ENCODE measurements around the gene RAMACL.
A peak's percentile ranks its signal among the peaks of the same experiment; 100 is the strongest.
"Not testable (repeated sequence)": the region's sequence is repeated elsewhere in the genome, so short reads cannot be mapped to it uniquely, and the experiment has no call there.

RAMACL gene

GRCh38 chr6:166541876-166542579 lies 44.5 kb downstream of the RAMACL start:
- in situ Hi-C loops (cut with MboI; ENCODE audit: low pct_unique_long_range_greater_than_20kb, low sequenced_read_pairs, unreplicated experiment), result no loop called here
- no peak for DNase-seq (ENCODE audit: low spot score)
- TF ChIP-seq, protein P1, sequence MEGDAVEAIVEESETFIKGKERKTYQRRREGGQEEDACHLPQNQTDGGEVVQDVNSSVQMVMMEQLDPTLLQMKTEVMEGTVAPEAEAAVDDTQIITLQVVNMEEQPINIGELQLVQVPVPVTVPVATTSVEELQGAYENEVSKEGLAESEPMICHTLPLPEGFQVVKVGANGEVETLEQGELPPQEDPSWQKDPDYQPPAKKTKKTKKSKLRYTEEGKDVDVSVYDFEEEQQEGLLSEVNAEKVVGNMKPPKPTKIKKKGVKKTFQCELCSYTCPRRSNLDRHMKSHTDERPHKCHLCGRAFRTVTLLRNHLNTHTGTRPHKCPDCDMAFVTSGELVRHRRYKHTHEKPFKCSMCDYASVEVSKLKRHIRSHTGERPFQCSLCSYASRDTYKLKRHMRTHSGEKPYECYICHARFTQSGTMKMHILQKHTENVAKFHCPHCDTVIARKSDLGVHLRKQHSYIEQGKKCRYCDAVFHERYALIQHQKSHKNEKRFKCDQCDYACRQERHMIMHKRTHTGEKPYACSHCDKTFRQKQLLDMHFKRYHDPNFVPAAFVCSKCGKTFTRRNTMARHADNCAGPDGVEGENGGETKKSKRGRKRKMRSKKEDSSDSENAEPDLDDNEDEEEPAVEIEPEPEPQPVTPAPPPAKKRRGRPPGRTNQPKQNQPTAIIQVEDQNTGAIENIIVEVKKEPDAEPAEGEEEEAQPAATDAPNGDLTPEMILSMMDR (IDR thresholded peaks at IDR 0.05; ENCODE audit: extremely low read depth, insufficient read depth, missing control alignments), result no peak

DNA sequence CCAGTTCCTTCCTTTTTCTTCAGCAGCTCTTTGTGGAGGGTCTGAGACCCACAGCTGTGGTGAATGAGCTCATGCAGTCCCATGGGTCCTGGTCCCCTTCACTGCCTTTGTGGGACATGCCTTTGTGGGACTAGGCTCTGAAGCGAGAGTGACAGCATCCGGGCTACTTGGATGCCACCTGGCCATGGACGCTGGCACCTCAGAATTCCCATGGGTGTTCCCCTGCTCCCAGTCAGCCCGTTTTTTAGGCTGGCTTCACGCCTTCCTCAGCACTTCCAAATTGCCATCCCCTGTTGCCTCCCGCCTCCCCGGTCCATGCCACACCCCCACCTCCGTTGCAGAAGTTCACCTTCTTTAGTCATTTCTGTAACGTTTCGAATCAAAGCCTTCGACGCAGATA lies 45.1 kb downstream of the RAMACL start:
- DNase-seq (ENCODE audit: low spot score), result no peak
- TF ChIP-seq, protein P1 (IDR thresholded peaks at IDR 0.05; ENCODE audit: extremely low read depth, insufficient read depth, missing control alignments), result no peak
- in situ Hi-C loops (cut with MboI; ENCODE audit: low pct_unique_long_range_greater_than_20kb, low sequenced_read_pairs, unreplicated experiment), result no loop called here

DNA sequence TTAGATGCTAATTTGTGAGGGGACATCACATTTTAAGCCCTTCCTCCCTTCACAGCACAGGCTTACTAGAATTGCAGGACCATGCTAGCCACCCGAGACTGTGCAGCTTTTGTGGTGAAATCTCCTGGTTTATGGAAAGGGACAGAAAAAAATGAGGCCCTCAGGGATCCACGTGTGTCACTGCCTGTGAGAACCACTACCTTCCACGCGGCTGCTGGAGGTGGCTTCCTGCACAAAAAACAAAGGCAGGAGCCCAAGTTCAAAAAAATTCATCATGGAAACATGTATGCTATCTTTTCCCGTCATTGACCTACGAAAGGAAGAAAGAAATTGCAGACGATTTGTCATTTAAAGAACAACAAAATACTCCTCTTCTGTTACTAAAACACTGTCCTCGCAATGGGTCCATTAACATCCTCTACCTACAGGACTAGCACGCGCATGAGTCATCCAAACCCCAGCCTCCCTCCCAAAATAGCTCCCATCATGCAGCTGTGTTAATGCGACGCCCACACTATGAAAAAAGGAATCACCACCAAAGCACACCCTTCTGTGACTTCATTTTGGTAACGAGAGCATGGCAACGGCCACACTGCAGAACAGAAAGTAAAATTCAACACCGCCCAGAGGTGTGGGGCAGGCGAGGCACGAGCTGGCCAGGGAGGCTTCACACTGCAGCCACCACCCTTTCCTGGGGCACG lies 45.7 kb downstream of the RAMACL start:
- DNase-seq (ENCODE audit: low spot score), result peak; percentile 72
- TF ChIP-seq, protein P1 (IDR thresholded peaks at IDR 0.05; ENCODE audit: extremely low read depth, insufficient read depth, missing control alignments), result no peak
- in situ Hi-C loops (cut with MboI; ENCODE audit: low pct_unique_long_range_greater_than_20kb, low sequenced_read_pairs, unreplicated experiment), result no loop called here

- in situ Hi-C loops (cut with MboI; ENCODE audit: low pct_unique_long_range_greater_than_20kb, low sequenced_read_pairs, unreplicated experiment), result no loop called here
- TF ChIP-seq, protein P1 (IDR thresholded peaks at IDR 0.05; ENCODE audit: extremely low read depth, insufficient read depth, missing control alignments), result no peak
- no peak for DNase-seq (ENCODE audit: low spot score)
Measured at GRCh38 chr6:166539543-166539942, 46.9 kb downstream of the RAMACL start.

DNA sequence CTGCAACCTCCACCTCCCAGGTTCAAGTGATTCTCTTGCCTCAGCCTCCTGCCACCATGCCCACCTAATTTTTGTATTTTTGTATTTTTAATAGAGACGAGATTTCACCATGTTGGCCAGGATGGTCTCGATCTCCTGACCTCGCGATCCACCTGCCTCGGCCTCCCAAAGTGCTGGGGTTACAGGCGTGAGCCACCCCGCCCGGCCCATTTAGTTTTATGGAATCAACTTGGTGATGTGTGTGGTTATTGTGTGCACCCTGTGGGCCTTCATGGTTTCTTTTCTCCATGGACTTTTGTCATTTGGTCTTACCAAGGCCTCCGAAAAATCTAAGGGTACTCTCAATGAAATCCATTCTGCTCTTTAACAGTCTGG lies 47.5 kb downstream of the RAMACL start:
- DNase-seq (ENCODE audit: low spot score); in situ Hi-C loops (cut with MboI; ENCODE audit: low pct_unique_long_range_greater_than_20kb, low sequenced_read_pairs, unreplicated experiment): not testable (repeated sequence)

DNA sequence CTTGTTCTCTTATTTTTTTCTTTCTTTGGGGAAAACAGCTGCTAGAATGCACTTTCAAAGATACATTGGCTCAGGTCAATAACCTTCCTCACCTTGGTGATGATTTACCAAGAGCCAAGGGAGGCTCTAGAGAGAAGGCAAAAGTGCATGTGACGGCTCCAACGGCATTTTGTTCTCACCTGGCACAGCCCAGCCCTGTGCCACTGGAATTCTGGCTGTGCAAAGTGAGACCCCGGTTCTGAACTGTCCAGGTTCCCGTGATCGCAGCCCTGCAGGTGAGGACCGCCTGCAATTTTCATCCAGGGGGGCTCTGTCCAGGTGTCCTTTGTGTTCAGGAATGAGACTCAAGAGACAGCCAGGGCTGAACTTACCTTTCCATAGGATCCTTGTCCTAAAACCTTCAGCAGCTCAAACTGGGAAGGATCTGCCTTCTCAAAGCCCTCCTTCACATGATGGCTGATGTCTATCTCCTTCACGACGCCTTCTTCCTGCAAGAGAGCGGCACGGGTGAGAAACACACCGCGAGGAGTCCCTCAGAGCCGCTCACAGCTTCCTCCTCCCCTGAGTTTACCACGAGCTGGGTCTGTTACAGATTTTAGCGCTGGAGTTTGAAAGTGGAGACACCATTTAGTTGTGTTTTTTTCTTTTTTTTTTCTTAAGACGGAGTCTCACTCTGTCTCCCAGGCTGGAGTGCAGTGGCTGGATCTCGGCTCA lies 48.0 kb downstream of the RAMACL start:
- TF ChIP-seq, protein P1 (IDR thresholded peaks at IDR 0.05; ENCODE audit: extremely low read depth, insufficient read depth, missing control alignments), result no peak
- in situ Hi-C loops (cut with MboI; ENCODE audit: low pct_unique_long_range_greater_than_20kb, low sequenced_read_pairs, unreplicated experiment), result no loop called here
- no peak for DNase-seq (ENCODE audit: low spot score)
